HG03139 (cell line): Measurements from ENCODE around the gene HSPG2.

ENCODE experiments used
- ATAC-seq: cut with Tn5 transposase; IDR thresholded peaks from one replicate; pipeline ENCODE4 v1.9.1; 2021; ENCODE audit not compliant: unreplicated experiment

Gene HSPG2

GRCh38 chr1:21849909-21850576 is 87.1 kb downstream of the HSPG2 start:
- ATAC-seq = no peak

GRCh38 chr1:21848524-21849174 is 88.5 kb downstream of the HSPG2 start:
- no peak for ATAC-seq

- no peak for ATAC-seq
These were observed 89.6 kb downstream of the HSPG2 start for GRCh38 chr1:21847223-21848205.

- no peak for ATAC-seq
These were observed 91.2 kb downstream of the HSPG2 start for GRCh38 chr1:21845646-21846641.

GRCh38 chr1:21843996-21844395 is 93.1 kb downstream of the HSPG2 start:
- ATAC-seq = no peak

- no peak for ATAC-seq
These were observed 93.9 kb downstream of the HSPG2 start for GRCh38 chr1:21843208-21843607.

- ATAC-seq = no peak
These were observed 94.4 kb downstream of the HSPG2 start for GRCh38 chr1:21842606-21843162.

- ATAC-seq = no peak
These were observed 95.2 kb downstream of the HSPG2 start for GRCh38 chr1:21841852-21842466.

GRCh38 chr1:21840981-21841380 is 96.1 kb downstream of the HSPG2 start:
- ATAC-seq = no peak

GRCh38 chr1:21839337-21840037 is 97.6 kb downstream of the HSPG2 start:
- no peak for ATAC-seq

- no peak for ATAC-seq
These were observed 98.6 kb downstream of the HSPG2 start for GRCh38 chr1:21838359-21839157.

- ATAC-seq = no peak
These were observed 99.6 kb downstream of the HSPG2 start for GRCh38 chr1:21837476-21837875.

GRCh38 chr1:21836729-21837128 is 100.4 kb downstream of the HSPG2 start:
- no peak for ATAC-seq

- no peak for ATAC-seq
These were observed 101.1 kb downstream of the HSPG2 start for GRCh38 chr1:21836010-21836409.

- ATAC-seq = no peak
These were observed 102.4 kb downstream of the HSPG2 start for GRCh38 chr1:21834666-21835065.

- no peak for ATAC-seq
These were observed 103.0 kb downstream of the HSPG2 start for GRCh38 chr1:21834094-21834493.

- no peak for ATAC-seq
These were observed 103.6 kb downstream of the HSPG2 start for GRCh38 chr1:21833392-21833976.

GRCh38 chr1:21831454-21831970 is 105.6 kb downstream of the HSPG2 start:
- ATAC-seq = no peak
